HG03196 (cell line): ENCODE results near the gene HLCS.

Source experiments
- ATAC-seq: cut with Tn5 transposase; IDR thresholded peaks from one replicate; pipeline ENCODE4 v1.9.1; 2021; ENCODE audit not compliant: unreplicated experiment

HLCS gene

GRCh38 chr21:36915696-36916245 is 50.7 kb downstream of the HLCS start:
- ATAC-seq, result no peak

- ATAC-seq, result no peak
Observed at GRCh38 chr21:36915014-36915695, 51.3 kb downstream of the HLCS start.

- no peak for ATAC-seq
Observed at GRCh38 chr21:36914244-36915013, 52.0 kb downstream of the HLCS start.

- ATAC-seq, result no peak
Observed at GRCh38 chr21:36913247-36914169, 53.0 kb downstream of the HLCS start.

- ATAC-seq, result no peak
Observed at GRCh38 chr21:36910581-36911307, 55.7 kb downstream of the HLCS start.

- ATAC-seq, result no peak
Observed at GRCh38 chr21:36909901-36910561, 56.4 kb downstream of the HLCS start.

- ATAC-seq, result no peak
Observed at GRCh38 chr21:36909423-36909822, 57.0 kb downstream of the HLCS start.

- ATAC-seq, result no peak
Observed at GRCh38 chr21:36908260-36908908, 58.1 kb downstream of the HLCS start.

GRCh38 chr21:36904093-36904666 is 62.3 kb downstream of the HLCS start:
- no peak for ATAC-seq

GRCh38 chr21:36902793-36903192 is 63.7 kb downstream of the HLCS start:
- ATAC-seq, result no peak

- ATAC-seq, result no peak
Observed at GRCh38 chr21:36902331-36902730, 64.1 kb downstream of the HLCS start.

GRCh38 chr21:36901575-36901974 is 64.9 kb downstream of the HLCS start:
- ATAC-seq, result no peak

GRCh38 chr21:36893581-36893980 is 72.9 kb downstream of the HLCS start:
- no peak for ATAC-seq

GRCh38 chr21:36892201-36892600 is 74.3 kb downstream of the HLCS start:
- ATAC-seq, result no peak

- ATAC-seq, result no peak
Observed at GRCh38 chr21:36891692-36892091, 74.8 kb downstream of the HLCS start.

GRCh38 chr21:36891121-36891520 is 75.3 kb downstream of the HLCS start:
- no peak for ATAC-seq

- ATAC-seq, result no peak
Observed at GRCh38 chr21:36890086-36890485, 76.4 kb downstream of the HLCS start.

- no peak for ATAC-seq
Observed at GRCh38 chr21:36889401-36889800, 77.1 kb downstream of the HLCS start.

GRCh38 chr21:36888466-36888865 is 78.0 kb downstream of the HLCS start:
- ATAC-seq, result no peak
